ENCODE results near the gene GNAI1.

GRCh38 chr7:80095545-80095944, 39.1 kb upstream of the GNAI1 start:
- no peak for TF ChIP-seq CTCF (IDR thresholded peaks at IDR 0.05)
- TF ChIP-seq POLR2A (IDR thresholded peaks at IDR 0.05): no peak
